ENCODE data around the gene ARHGAP8.
"Not testable (repeated sequence)": the region's sequence is repeated elsewhere in the genome, so short reads cannot be mapped to it uniquely, and the experiment has no call there.

The ARHGAP8 gene

GRCh38 chr22:44891791-44892190 lies 139.4 kb downstream of the ARHGAP8 start:
- no peak for DNase-seq

GRCh38 chr22:44892243-44892642 lies 139.9 kb downstream of the ARHGAP8 start:
- no peak for DNase-seq

GRCh38 chr22:44892803-44893730 lies 140.7 kb downstream of the ARHGAP8 start:
- DNase-seq: no peak

DNA sequence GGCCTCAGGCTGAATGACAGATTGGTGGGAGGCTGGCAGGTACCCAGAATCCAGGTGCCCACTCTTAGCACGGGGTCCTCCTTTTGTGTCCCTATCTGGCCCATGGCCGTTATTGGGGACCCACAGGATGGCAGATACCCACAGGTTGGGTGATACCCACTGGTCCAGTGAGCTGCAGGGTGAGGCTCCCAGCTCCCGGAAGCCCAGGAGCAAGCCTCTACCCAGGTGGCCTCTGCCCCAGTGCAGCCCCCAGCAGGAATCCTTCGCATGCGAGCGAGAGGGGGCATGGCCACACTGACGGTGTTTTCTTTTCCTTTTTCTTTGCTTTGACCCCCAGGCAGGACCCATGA lies 141.3 kb downstream of the ARHGAP8 start:
- DNase-seq: no peak

- no peak for DNase-seq
These were observed 141.9 kb downstream of the ARHGAP8 start for GRCh38 chr22:44894321-44894720.

DNA sequence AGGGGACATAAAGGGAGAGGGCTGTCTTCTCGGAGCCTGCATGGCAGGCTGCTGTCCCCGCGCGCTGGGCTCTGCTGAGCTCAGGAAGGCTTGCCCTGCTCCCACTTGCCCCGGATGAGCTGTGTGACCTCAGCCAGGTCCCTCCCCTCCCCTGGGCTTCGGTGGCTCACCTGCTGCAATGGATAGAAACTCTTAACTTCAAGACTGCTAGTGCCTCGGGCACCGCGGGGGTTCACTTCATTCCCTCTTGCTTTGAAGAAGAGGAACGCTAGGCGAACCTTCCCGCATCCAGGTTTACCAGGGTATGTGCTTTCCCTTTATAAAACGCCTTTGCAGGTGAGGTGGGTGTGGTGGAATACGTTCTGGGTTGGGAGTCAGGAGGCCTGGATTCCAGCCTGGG lies 142.4 kb downstream of the ARHGAP8 start:
- DNase-seq: no peak

DNA sequence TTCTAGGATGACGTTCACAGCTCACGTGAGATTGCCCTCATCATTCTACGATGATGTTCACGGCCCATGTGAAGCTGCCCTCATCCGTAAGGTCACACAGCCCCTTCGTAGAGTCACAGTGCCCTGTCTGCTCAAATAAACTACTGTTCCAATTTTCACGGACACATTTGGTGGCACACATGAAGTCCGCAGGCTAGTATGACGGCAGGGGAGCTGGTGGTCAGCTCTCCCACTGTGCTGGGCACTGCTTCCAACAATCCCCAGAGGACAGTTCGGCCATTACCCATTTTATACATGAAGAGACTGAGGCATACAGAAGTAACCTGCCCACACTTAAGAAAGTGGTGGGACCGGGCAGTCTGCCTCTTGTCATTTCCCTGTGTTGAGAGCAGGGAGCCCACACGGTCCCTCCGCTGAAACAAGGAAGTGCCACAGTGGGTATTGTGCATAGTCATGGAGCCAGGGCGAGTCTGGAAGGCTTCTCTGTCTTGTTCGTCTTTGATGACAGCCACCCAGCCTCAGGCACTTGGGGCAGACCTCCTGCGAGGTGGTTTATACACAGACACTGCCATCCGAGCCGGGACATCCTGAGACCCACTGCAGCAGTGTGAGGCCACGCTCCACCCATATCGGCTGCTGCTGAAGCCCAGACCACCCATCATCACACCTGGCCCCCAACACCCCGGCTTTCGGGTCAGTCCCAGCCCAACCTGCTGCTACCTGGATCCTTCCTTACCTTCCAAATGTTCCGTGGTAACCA lies 143.1 kb downstream of the ARHGAP8 start:
- no peak for DNase-seq

DNA sequence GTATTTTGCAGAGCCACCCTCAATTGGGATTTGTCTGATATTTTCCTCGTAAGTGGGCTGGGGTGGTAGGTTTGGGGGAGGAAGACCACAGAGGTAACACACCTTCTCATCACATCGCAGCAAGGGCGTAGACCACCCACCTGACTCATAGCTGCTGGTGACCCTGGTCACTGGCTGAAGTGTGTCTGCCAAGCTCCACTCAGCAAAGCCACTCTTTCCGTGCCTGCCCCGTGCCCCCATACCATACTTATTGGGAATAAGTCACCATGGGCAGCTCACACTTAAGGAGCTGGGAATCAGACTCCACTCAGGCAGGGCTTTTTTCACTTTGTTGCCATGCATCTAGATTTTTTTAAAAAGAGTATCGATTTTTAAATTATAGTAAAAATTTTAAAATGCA lies 145.9 kb downstream of the ARHGAP8 start:
- DNase-seq: no peak

- DNase-seq: no peak
These were observed 148.9 kb downstream of the ARHGAP8 start for GRCh38 chr22:44901301-44901700.

DNA sequence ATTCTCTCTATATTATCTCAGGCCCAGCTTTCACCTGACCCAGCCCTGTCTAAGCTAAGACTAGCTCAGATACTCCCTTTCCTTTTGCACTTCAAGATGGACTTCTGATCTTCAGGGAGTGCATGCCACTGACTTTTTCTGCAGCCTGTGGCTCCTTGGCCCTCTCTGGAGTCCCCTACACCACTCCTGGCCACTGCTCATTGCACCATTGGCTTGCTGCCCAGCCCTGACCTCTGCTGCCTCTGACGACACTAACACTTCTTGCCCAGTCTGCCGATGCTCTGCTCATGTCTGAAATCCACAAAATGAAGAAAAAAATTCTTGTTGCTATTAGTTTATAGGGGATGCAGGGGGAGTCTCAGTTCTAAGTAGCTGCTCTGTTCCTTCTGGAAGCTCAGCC lies 150.8 kb downstream of the ARHGAP8 start:
- DNase-seq: not testable (repeated sequence)

DNA sequence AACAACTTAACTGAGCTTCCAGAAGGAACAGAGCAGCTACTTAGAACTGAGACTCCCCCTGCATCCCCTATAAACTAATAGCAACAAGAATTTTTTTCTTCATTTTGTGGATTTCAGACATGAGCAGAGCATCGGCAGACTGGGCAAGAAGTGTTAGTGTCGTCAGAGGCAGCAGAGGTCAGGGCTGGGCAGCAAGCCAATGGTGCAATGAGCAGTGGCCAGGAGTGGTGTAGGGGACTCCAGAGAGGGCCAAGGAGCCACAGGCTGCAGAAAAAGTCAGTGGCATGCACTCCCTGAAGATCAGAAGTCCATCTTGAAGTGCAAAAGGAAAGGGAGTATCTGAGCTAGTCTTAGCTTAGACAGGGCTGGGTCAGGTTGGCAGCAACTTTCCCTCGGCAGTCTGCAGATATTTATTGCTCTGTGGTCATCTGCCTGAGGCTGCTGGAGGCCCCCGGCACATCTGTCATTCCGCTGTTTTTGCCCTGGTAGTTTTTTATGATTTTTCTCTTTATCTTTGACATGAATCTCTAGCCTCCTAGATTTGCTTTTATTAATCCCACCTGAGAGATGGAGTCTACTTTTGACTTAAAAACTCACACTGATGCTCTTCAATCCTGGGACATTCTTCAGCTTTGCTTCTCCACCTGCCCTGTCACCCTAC lies 152.2 kb downstream of the ARHGAP8 start:
- DNase-seq: not testable (repeated sequence)

- DNase-seq: no peak
These were observed 154.0 kb downstream of the ARHGAP8 start for GRCh38 chr22:44906248-44906936.

DNA sequence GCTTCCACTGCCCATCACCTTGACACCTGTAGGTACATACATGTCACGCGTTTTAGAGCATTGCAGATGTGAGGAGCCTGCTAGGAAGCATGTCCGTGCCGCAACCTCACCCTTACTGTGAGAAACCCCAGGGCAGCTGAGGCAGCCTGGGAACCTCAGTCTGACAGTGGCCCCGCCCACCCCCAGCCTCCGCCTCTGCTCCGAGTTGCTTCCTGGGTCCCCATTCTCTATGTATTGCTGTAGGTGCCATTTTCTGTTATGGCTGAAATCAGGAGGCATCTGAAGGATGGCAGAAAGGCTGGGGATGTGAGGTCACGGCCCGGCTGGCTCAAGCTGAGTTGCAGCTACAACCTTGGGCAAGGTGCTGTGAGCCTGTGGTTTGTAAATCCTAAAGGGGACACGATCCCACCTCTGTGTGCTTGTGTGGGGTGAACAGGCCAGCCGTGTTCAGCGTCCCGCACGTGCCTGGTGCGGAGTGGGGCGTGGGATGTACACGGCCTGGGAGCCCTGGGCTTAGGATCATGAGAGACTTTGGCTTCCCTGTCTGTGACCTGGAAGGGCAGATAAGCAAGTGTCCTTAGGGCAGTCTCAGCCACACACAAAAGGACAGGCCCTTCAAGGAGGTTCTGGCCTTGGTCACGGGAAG lies 154.7 kb downstream of the ARHGAP8 start:
- DNase-seq: no peak

DNA sequence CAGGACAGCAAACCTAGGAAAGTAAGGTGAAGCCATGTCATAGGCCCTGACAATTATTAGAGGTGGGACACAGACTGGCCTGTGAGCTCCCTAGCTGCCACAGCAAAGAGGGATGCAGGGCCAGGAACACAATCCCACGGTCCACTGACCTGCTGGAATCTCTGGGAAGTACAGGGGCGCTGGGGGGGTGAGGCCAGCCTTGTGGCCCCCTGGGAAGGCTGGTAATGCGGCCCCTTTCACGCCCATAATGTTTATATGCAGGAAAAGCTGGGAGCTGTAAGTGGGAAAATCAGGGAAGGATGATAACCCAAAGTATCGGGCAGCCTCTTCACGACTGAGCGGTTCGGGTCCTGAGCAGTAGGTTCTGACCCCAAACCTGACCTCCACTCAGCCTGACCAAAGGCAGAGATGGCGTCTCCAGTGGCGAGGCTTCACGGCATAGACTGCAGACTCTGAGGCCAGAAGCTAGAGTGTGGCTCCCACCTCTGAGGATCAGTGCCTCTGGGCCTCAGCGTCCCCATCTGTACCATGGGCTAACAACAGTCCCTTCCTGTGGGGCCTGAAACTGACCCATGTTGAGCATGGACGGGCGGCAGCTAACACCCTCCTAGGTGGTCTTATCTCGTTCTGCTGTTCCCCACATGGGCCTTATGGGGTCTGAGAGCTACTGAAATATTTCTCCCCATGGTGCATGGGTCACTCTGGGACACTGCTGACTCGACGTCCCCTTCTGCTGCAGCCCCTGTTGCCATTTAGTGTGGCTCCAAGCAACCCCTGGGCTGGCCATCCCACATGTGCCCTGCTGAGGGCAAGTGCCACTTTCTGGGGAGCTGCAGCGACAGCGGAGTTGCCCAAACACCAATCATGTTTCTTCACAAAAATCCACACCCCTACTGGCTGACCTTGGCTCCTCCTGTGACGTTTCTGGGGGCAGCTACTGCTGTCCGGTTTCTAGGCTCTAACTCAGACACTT lies 155.7 kb downstream of the ARHGAP8 start:
- DNase-seq: no peak

GRCh38 chr22:44909241-44909640 lies 156.9 kb downstream of the ARHGAP8 start:
- no peak for DNase-seq
